ENCODE measurements around the gene TMEM273. TPM values are rescaled to one million over a fixed set of nuclear protein-coding genes. Genes with fewer than 3 reads are reported as not detected.

TMEM273 gene
- total RNA-seq, 1 donor from 2014 or later: not detected

DNA sequence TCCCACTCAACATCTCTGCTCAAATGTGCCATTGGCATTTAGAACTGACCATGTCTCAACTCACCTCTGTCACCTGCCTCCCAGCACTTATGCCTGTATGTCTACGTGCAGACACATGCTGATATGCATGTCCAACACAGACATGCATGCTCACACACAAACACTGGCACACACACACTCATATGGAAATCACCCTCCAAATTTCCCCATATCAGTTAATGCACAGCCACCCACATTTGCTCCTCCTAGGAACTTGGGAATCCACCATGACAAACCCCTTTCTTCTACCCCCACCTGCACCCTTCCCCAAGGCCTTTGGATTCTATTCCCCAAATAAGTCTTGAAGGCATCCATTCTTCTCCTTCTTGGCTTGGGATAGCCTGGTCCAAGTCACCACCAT, 58.8 kb downstream of the TMEM273 start:
- H3K4me3 ChIP-seq (ENCODE audit: low read depth, low read length): no peak overlapping the region
- TF ChIP-seq, protein P1, sequence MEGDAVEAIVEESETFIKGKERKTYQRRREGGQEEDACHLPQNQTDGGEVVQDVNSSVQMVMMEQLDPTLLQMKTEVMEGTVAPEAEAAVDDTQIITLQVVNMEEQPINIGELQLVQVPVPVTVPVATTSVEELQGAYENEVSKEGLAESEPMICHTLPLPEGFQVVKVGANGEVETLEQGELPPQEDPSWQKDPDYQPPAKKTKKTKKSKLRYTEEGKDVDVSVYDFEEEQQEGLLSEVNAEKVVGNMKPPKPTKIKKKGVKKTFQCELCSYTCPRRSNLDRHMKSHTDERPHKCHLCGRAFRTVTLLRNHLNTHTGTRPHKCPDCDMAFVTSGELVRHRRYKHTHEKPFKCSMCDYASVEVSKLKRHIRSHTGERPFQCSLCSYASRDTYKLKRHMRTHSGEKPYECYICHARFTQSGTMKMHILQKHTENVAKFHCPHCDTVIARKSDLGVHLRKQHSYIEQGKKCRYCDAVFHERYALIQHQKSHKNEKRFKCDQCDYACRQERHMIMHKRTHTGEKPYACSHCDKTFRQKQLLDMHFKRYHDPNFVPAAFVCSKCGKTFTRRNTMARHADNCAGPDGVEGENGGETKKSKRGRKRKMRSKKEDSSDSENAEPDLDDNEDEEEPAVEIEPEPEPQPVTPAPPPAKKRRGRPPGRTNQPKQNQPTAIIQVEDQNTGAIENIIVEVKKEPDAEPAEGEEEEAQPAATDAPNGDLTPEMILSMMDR (conservative IDR thresholded peaks at IDR 0.05; ENCODE audit: low read depth, low read length): no peak
- no peak for DNase-seq (ENCODE audit: low read depth)

DNA sequence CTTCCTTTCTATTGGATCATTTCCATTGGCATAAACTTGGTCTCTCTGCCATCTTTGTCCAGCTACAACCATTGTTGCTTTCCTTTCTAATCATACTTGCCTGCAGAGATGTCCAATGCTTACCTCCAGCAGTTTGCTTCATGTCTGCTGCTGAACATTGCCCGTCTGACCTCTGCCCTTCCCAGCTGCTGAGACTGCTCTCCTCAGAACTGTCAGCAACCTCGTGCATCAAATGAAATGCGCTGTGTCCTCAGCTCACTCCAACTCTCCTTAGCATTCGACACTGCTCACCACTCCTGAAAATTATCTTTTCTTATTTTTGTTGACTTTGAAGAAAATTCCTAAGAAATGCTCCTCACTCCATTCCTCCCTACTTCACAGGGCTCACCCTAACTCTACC, 59.3 kb downstream of the TMEM273 start:
- H3K4me3 ChIP-seq (ENCODE audit: low read depth, low read length): no peak overlapping the region
- TF ChIP-seq, protein P1 (conservative IDR thresholded peaks at IDR 0.05; ENCODE audit: low read depth, low read length): no peak
- no peak for DNase-seq (ENCODE audit: low read depth)

DNA sequence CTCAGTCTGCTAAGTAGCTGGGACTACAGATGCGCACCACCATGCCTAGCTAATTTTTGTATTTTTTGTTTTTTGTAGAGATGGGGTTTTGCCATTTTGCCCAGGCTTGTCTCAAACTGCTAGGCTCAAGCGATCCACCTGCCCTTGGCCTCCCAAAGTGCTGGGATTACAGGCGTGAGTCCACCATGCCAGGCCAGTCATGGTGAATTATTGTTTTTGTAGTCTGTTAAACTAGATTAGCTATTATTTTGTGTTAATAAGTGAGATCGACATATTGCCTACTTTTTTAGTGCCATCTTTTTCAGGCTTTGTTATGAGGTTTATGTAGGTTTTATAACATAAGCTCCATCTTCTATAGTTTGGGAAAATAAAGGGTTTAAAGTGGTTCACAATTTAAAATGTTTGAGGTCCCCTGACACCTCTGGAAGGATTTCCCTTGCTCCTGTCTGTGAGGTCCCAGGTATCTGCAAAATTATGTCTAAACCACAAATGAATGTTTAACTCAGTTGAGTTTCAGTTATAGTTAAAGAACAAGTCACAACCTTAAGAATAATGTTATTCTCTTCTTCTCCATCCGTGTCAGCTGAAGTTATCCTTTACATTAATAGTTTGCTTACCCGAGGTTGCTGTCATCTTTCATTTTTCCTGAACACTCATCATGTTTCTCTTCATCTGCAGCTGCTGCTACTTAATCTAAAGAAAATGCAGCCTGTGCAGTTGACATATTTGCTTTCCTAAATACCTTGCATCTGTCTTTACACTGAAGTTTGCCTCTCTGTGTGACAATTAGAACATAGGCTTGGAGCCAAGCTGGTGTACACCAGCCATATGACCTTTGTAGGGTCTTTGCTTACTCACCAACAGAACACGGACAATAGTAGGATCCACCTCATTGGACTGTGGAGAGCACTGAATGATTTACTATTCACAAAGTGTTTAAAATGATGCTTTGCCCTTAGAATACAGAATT, 63.9 kb downstream of the TMEM273 start:
- DNase-seq (ENCODE audit: low read depth): peak; percentile 37
- no peak overlapping the region for H3K4me3 ChIP-seq (ENCODE audit: low read depth, low read length)
- TF ChIP-seq, protein P1 (conservative IDR thresholded peaks at IDR 0.05; ENCODE audit: low read depth, low read length): no peak

DNA sequence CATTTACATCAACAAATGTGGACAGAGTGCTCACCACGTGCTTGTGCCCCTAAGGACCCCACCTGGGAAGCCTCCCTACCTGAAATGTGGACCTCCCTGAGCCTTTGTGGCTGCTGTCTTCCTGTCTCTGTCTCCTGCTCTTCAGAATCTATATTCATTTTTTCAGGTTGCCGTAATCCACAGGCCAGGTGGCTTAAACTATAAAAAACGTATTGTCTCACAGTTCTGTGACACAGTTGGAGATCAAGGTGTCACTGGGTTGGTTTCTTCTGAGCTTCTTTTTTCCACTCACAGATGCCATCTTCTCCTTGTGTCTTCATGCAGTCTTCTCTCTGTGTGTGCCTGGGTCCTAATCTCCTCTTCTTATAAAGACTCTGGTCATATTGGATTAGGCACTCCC, 67.3 kb downstream of the TMEM273 start:
- DNase-seq (ENCODE audit: low read depth): no peak
- TF ChIP-seq, protein P1 (conservative IDR thresholded peaks at IDR 0.05; ENCODE audit: low read depth, low read length): no peak
- no peak overlapping the region for H3K4me3 ChIP-seq (ENCODE audit: low read depth, low read length)

DNA sequence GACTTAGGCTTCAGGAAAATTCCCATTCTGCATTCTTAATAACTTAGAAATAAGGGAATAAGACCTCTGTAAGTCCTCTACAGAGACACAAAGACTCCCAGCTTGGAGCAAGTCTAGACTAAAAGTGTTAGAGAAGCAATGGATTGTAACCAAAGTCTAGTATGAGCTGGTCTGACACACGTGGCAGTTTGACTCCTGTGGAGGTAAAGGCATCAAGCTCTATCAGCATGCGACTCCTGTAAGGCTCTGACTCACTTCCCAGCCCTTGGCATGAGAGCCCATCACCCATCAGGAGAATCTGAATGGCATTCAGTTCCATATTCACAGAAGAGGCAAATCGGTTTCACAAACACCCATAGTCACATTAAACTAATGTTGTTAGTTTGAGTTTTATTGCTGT, 68.4 kb downstream of the TMEM273 start:
- TF ChIP-seq, protein P1 (conservative IDR thresholded peaks at IDR 0.05; ENCODE audit: low read depth, low read length): no peak
- no peak overlapping the region for H3K4me3 ChIP-seq (ENCODE audit: low read depth, low read length)
- peak; percentile 53 for DNase-seq (ENCODE audit: low read depth)

DNA sequence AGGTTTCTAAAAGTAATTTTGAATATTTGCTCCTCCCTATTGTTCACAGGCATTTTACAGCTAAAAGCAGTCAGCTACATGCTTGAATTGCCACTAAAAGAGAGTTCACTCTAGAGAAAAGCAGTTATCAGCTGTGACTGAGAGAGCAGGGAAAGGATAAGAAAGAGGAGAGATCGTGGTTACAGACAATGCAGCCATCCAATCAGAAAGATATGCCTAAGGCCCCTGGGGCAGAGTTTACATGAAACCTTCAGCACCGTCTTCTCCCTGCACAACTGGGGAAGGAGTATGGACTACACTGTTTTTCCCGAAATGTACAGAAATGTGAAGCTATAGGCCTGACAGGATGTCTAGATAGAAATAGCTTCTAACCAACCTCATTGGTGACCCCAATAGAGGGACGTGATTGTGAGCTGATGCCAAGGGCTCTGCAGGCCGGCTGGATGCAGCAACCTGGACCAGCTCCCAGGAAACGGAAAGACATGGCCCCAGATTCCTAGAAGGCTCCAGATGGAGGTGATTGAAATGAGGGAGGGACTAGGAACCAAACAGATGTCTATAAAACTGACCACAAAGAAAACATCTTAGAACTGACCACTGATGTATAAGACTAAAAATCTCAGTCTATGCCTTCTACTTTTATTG, 69.6 kb downstream of the TMEM273 start:
- H3K4me3 ChIP-seq (ENCODE audit: low read depth, low read length): no peak overlapping the region
- TF ChIP-seq, protein P1 (conservative IDR thresholded peaks at IDR 0.05; ENCODE audit: low read depth, low read length): no peak
- DNase-seq (ENCODE audit: low read depth): no peak
